Smooth muscle cell (in vitro differentiated cells): ENCODE measurements around the gene CHIC2. TPM values are rescaled to one million over a fixed set of nuclear protein-coding genes. Genes with fewer than 3 reads are reported as not detected.

Experiments
- DNase-seq: peaks from one replicate; lab custom pipeline; 2025; ENCODE audit not compliant: unreplicated experiment; lab: John Stamatoyannopoulos, UW
- H2AFZ ChIP-seq: fragments of 200-600 bp; sonication (generic); 2 replicates; pipeline ENCODE4 v1.6.0; 2016; ENCODE audit warnings: antibody characterized with exemption, low read depth, mild to moderate bottlenecking
- H3F3A ChIP-seq: fragments of 200-600 bp; sonication (generic); 2 replicates; pipeline ENCODE4 v1.6.0; 2017; ENCODE audit warnings: antibody characterized with exemption, low read depth
- H3K27ac ChIP-seq: fragments of 200-600 bp; sonication (generic); 2 replicates; pipeline ENCODE4 v1.5.1; 2016; ENCODE audit warnings: low read depth, mild to moderate bottlenecking
- H3K27me3 ChIP-seq: fragments of 200-600 bp; sonication (generic); 2 replicates; pipeline ENCODE4 v1.6.1; 2016; ENCODE audit warnings: low read depth, mild to moderate bottlenecking
- H3K36me3 ChIP-seq: fragments of 200-600 bp; sonication (generic); 2 replicates; pipeline ENCODE4 v1.5.1; 2016; ENCODE audit warnings: low read depth
- H3K4me1 ChIP-seq: fragments of 200-600 bp; sonication (generic); 2 replicates; pipeline ENCODE4 v1.5.1; 2016; ENCODE audit warnings: low read depth
- H3K4me2 ChIP-seq: fragments of 200-600 bp; sonication (generic); 2 replicates; pipeline ENCODE4 v1.6.0; 2016; ENCODE audit warnings: mild to moderate bottlenecking
- H3K4me3 ChIP-seq: fragments of 200-600 bp; sonication (generic); 2 replicates; pipeline ENCODE4 v1.5.1; 2016; ENCODE audit warnings: mild to moderate bottlenecking
- H3K79me2 ChIP-seq: fragments of 200-600 bp; sonication (generic); 2 replicates; pipeline ENCODE4 v1.6.0; 2016; ENCODE audit warnings: low read depth, mild to moderate bottlenecking
- H3K9ac ChIP-seq: fragments of 200-600 bp; sonication (generic); 2 replicates; pipeline ENCODE4 v1.6.0; 2016; ENCODE audit warnings: low read depth
- H3K9me3 ChIP-seq: fragments of 200-600 bp; sonication (generic); replicated peaks from 2 replicates; pipeline ENCODE4 v1.5.1; 2016; ENCODE audit warnings: low read depth
- H4K20me1 ChIP-seq: fragments of 200-600 bp; sonication (generic); 2 replicates; pipeline ENCODE4 v1.6.0; 2016; ENCODE audit warnings: low read depth
- WGBS: methylation state at CpG from one replicate; pipeline ENCODE4 v1.1.7; 2016; ENCODE audit warnings: low lambda C conversion rate; 5-methylcytosine and 5-hydroxymethylcytosine counted together
- polyA plus RNA-seq: library from polyadenylated mRNA; unstranded; fragments of >200 nt; fragmentation: Nextera tagmentation; extraction: Ambion mirVana; gene quantifications from 2 replicates; pipeline ENCODE4 v1.2.1, GENCODE V29; 2016
- total RNA-seq: library from RNA; depleted of rRNA; stranded (reverse); fragments of >200 nt; gene quantifications from 2 replicates; pipeline ENCODE4 v1.2.3, GENCODE V29; 2014
- TF ChIP-seq, protein P1 (sequence below): fragments of 200-600 bp; sonication (generic); IDR thresholded peaks from 2 replicates; pipeline ENCODE4 v1.5.1; 2017; ENCODE audit warnings: borderline replicate concordance, mild to moderate bottlenecking, antibody characterized with exemption; ENCODE audit not compliant: insufficient read depth, poor library complexity, severe bottlenecking

CHIC2 gene
- total and polyA plus RNA-seq, 2 experiments from 2014 or later: 52.2 to 61.0 TPM

DNA sequence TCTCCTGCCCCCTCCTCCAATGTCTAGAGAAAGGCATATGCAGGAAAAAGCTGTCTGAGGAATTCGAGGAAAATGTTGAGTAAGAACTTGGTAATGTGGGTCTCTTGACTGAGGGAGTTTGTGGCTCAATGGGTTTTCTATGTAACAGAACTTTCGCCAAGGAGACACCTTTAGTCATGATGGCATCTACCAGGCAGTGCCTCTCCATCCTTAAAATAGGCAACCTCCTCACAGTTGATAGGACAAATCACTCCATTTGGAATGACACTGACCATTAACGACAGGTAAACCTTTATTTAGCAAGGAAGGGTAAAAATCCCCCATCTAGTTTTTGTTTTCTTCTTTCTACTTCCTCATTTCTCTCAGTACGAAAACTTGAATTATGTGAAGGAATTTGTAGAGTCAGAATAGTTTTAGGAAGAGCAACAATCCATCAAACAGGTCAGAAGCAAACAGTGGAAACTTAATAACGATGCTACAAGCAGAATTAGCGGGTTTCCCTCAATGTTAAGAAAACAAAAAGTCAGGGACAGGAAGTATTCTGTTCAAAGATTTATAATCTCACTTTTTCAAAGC, 38.2 kb upstream of the CHIC2 start:
- TF ChIP-seq, protein P1, sequence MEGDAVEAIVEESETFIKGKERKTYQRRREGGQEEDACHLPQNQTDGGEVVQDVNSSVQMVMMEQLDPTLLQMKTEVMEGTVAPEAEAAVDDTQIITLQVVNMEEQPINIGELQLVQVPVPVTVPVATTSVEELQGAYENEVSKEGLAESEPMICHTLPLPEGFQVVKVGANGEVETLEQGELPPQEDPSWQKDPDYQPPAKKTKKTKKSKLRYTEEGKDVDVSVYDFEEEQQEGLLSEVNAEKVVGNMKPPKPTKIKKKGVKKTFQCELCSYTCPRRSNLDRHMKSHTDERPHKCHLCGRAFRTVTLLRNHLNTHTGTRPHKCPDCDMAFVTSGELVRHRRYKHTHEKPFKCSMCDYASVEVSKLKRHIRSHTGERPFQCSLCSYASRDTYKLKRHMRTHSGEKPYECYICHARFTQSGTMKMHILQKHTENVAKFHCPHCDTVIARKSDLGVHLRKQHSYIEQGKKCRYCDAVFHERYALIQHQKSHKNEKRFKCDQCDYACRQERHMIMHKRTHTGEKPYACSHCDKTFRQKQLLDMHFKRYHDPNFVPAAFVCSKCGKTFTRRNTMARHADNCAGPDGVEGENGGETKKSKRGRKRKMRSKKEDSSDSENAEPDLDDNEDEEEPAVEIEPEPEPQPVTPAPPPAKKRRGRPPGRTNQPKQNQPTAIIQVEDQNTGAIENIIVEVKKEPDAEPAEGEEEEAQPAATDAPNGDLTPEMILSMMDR: no peak
- H3K4me3 ChIP-seq: no peak overlapping the region
- peaks cover 99% of the 10 kb centered on the region for H3K27me3 ChIP-seq
- peak overlapping the region; percentile 89 for H3K4me2 ChIP-seq
- H4K20me1 ChIP-seq: no peaks in the 10 kb centered on the region
- no peaks in the 10 kb centered on the region for H3K9me3 ChIP-seq
- 27% methylated on average over 6 of the region's 6 CpGs for WGBS
- H3K36me3 ChIP-seq: no peaks in the 10 kb centered on the region
- H3K79me2 ChIP-seq: no peaks in the 10 kb centered on the region
- H3K27ac ChIP-seq: no peak overlapping the region
- peaks cover 8% of the 10 kb centered on the region for H3F3A ChIP-seq
- no peak overlapping the region for H2AFZ ChIP-seq
- H3K4me1 ChIP-seq: peaks cover 37% of the 10 kb centered on the region
- no peak for DNase-seq
- H3K9ac ChIP-seq: no peak overlapping the region

DNA sequence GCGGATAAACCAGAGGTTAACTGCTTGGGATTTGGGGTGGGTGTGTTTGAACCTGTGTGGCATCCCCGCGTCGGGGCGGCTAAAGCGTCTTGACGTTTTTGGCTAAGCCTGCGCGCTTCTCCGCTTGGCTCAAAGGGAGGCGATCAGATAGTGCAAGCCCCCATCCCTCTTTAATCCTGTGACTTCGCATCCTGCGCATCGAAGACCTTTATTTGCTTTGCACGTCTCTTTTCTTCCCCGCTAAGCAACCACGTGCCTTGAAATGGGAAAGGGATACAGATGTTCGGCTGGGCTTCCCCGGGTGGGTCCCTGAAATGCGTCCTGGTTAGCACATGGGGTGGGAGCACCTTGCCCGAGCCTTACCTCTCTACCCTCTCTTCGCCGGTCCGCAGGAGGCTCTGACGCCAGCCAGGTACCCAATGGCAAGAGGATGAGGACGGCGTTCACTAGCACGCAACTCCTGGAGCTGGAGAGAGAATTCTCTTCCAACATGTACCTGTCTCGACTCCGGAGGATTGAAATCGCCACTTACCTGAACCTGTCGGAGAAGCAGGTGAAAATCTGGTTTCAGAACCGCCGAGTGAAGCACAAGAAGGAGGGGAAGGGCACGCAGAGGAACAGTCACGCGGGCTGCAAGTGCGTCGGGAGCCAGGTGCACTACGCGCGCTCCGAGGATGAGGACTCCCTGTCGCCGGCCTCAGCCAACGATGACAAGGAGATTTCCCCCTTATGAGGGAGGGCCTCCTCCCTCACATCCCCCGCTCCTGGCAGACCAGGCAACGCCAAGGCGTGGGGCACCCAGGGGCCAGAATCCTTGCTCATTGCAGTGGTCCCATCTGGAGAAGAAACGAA, 37.0 kb upstream of the CHIC2 start:
- Histone ChIP-seq H3K36me3 (no peaks in the 10 kb centered on the region), H3K4me1 (peaks cover 35% of the 10 kb centered on the region), H3K4me2 (peak overlapping the region; percentile 87), H3K27me3 (peaks cover 99% of the 10 kb centered on the region), H2AFZ (no peak overlapping the region), H4K20me1 (no peaks in the 10 kb centered on the region), H3K27ac (no peak overlapping the region), H3K9me3 (no peaks in the 10 kb centered on the region), H3F3A (peaks cover 8% of the 10 kb centered on the region), H3K9ac (no peak overlapping the region), H3K4me3 (peak overlapping the region; percentile 35), H3K79me2 (no peaks in the 10 kb centered on the region)
- TF ChIP-seq, protein P1: no peak
- WGBS: 5% methylated on average over 49 of the region's 50 CpGs
- DNase-seq: no peak

DNA sequence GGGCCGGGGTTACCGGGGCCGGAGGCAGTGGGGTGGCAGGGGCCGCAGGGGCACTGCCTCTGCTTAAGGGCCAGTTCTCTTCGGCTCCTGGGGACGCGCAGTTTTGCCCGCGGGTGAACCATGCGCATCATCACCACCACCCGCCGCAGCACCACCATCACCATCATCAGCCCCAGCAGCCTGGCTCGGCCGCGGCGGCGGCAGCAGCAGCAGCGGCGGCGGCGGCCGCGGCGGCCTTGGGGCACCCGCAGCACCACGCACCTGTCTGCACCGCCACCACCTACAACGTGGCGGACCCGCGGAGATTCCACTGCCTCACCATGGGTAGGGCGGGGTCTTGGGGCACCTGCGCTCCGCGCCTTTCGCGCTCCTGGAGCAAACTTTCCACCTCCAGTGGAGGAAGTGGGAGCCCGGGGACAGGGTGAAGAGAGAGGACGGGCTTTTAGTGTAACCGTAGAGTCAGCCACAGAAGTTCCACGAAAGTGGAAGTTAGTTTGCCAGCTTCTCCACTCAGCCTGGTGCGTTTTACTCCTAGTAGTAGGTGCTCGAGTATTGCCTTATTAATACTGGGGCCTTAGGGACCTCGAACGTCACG, 36.3 kb upstream of the CHIC2 start:
- Histone ChIP-seq H3F3A (peaks cover 8% of the 10 kb centered on the region), H3K9me3 (no peaks in the 10 kb centered on the region), H3K4me1 (peaks cover 40% of the 10 kb centered on the region), H3K9ac (no peak overlapping the region), H3K27me3 (peaks cover 99% of the 10 kb centered on the region), H4K20me1 (no peaks in the 10 kb centered on the region), H3K4me2 (peak overlapping the region; percentile 87), H3K4me3 (peak overlapping the region; percentile 35), H3K79me2 (no peaks in the 10 kb centered on the region), H3K27ac (no peak overlapping the region), H3K36me3 (no peaks in the 10 kb centered on the region), H2AFZ (no peak overlapping the region)
- TF ChIP-seq, protein P1: no peak
- DNase-seq: no peak
- WGBS: 5% methylated on average over 45 of the region's 46 CpGs
